HG02610 (cell line): ENCODE results near the gene PDGFA.

Source experiments
- ATAC-seq: cut with Tn5 transposase; IDR thresholded peaks from one replicate; pipeline ENCODE4 v1.9.1; 2021; ENCODE audit warnings: mild to moderate bottlenecking, moderate library complexity; ENCODE audit not compliant: unreplicated experiment

PDGFA gene

DNA sequence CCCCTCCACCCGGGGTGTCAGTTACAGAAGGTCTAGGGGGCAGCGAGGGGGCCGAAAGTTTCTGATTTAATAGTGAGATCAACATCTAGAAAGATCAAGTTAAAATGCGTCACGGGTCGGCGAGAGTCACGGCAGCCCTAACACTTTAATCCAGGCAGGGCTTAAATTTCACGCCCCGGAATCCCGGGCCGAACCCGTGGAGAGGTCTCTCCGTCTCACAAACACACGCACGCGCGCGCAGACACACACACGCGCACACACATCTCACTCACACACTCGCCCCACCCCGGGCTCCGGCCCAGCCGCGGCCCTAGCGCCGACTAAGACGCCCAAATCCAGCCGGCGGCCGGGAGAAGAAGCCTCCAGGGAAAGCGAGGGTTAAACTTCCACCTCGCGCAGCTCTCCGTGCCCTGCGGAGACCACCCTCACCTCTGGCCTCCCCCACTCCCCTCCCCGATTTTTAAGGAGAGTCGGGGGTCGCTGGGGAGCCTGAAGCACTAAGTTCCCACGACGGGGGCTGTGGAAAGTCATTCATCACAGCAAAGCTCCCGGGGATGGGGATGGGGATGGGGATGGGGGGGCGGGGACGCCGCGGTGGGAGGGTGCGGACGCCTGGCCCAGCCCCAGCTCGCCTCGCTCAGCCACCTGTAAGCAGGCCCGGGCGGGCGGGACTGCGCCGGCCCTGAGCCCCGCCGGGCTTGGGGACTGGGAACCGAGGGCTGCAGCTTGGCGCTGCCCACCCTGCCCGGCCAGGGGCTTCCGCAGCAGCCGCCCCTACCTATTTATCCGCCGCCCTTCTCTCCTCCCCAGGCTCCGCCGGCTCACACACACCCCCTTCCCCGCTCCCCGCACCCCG is 1.6 kb downstream of the PDGFA start:
- no peak for ATAC-seq

- ATAC-seq: no peak
Measured at GRCh38 chr7:516606-517456, 2.8 kb downstream of the PDGFA start.

- no peak for ATAC-seq
Measured at GRCh38 chr7:516216-516605, 3.4 kb downstream of the PDGFA start.

DNA sequence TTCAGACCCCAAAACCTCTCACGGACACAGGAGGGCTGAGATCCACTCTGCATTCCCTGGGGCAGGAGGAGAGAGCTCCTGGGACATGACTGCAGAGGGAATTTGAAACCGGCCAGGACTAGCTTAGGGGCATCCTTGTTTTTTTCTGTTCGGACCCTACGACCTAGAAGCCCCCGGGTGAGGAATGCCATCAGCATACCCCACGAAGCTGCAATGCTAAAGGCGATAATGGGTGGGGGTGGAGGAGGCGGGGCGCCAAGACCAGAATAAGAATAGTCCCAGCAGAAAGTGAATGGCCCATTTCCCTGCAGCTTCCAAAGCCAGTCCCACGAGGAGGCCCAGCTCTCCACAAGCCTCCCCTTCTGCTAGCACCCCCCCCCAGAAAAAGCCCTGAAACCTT is 4.0 kb downstream of the PDGFA start:
- no peak for ATAC-seq

- ATAC-seq: no peak
Measured at GRCh38 chr7:514651-515598, 4.7 kb downstream of the PDGFA start.

- no peak for ATAC-seq
Measured at GRCh38 chr7:514242-514641, 5.4 kb downstream of the PDGFA start.

DNA sequence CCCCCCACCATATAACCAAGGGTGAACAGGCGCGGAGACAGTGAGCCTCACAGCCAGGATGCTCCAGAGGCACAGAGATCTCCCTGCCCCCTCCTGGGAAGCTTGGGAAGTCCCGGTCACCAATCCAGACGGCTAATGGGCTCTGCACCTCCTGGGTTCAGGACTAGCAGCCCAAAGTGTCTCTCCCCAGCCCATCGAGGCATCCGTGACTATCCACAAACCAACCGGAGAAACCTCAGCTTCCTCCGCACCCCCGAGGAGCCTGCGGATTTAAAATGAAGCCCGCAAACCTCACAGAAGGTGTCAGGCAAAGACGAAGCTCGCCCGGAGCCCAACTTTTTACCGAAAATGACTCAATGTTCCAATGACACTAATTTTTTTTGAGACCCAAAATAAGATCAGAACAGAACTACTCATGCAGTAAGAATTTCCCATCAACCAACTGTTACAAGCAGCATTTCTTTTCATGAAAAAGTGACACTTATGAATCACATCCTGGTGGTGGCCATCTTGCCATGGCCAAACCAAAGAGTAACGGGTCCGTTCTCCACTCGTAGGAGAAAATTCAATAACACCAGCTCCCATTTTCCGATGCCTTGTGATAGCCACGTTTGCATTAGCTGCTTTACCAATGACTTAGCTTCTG is 6.0 kb downstream of the PDGFA start:
- ATAC-seq: no peak

GRCh38 chr7:512541-513311 is 6.9 kb downstream of the PDGFA start:
- no peak for ATAC-seq

DNA sequence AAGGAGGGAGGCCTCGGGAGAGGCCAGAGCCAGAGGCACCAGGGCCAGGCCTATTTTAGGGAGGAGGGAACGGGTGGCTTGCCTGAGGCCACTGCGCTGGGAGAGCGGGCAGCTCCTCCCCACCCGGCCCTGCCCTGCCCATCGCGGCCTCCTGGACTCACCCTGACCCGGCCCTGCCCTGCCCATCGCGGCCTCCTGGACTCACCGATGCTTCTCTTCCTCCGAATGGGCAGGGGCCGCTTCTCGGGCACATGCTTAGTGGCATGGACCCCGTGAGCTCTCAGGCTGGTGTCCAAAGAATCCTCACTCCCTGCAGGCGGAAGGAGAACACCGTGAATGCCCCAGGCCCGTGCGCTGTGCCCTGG is 7.5 kb downstream of the PDGFA start:
- no peak for ATAC-seq

- no peak for ATAC-seq
Measured at GRCh38 chr7:511476-512145, 8.0 kb downstream of the PDGFA start.

GRCh38 chr7:510782-511281 is 8.8 kb downstream of the PDGFA start:
- ATAC-seq: no peak

- no peak for ATAC-seq
Measured at GRCh38 chr7:510131-510481, 9.5 kb downstream of the PDGFA start.

- ATAC-seq: no peak
Measured at GRCh38 chr7:509426-510130, 10.1 kb downstream of the PDGFA start.

- no peak for ATAC-seq
Measured at GRCh38 chr7:508461-509170, 11.0 kb downstream of the PDGFA start.

DNA sequence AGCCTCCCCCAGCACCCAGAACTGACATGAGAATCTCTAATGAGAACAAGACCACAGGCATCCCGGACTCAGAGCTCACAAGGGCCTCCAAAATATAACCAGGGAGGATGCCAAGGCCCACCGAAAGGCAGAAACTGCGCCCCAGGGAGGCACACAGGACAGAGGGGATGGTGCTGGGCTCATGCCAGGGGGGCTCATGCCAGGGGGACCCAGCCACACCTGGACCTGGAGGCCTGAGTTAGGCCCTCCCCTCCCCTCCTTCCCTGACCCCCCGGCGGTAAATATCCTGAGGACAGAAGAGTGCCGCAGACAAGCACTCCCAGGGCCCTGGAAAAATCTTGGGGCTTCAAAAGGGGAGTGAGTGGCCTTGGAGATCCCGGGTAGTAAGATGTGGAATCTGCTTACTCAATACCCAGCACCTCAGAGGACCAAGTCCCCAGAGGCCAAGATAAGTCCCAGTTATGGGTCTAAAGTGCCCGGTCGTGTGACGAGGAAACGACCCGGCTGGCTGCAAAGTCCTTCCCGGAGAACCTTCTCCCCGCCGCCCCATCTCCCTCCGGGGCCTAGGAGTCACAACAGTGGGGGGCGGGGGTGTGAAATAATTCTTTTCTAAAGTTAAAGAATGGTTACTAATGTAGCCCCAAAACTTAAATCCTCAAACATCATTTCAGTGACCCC is 11.9 kb downstream of the PDGFA start:
- ATAC-seq: no peak

GRCh38 chr7:506921-507622 is 12.6 kb downstream of the PDGFA start:
- no peak for ATAC-seq

- no peak for ATAC-seq
Measured at GRCh38 chr7:506391-506831, 13.2 kb downstream of the PDGFA start.
